Measurements from ENCODE around the gene MORC1.
"Not testable (repeated sequence)": the region's sequence is repeated elsewhere in the genome, so short reads cannot be mapped to it uniquely, and the experiment has no call there.

The MORC1 gene

DNA sequence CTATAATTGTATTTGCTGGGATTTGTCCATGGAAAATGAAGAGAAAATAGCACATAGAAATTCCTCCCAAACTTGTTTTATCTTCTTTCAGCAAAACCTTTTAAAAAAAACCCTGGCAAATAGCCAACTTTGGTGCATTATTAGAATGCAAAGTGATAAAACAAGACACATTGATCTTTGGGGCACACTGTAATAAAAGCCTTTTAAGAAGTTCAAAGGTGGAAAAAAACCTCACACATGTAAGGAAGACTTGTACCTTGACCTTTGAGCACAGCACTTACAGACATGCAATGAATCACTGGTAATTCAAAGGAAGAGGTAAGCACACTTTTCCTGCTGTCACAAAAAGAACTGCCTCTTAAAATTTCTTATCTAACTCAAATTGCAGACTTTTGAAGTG lies 8.0 kb upstream of the MORC1 start:
- H3K27me3 Mint-ChIP-seq: no peaks in the 10 kb centered on the region
- DNase-seq: no peak
- no peak overlapping the region for H3K27ac Mint-ChIP-seq
- peaks cover 2% of the 10 kb centered on the region for H3K9me3 Mint-ChIP-seq
- H3K4me1 Mint-ChIP-seq (ENCODE audit: low read depth): no peaks in the 10 kb centered on the region
- H3K36me3 Mint-ChIP-seq (ENCODE audit: low read depth): no peaks in the 10 kb centered on the region
- H3K4me3 Mint-ChIP-seq: no peak overlapping the region

- no peak for DNase-seq
- Mint-ChIP-seq H3K36me3 (ENCODE audit: low read depth) (no peaks in the 10 kb centered on the region), H3K27ac (no peak overlapping the region), H3K4me1 (ENCODE audit: low read depth) (no peaks in the 10 kb centered on the region), H3K27me3 (peaks cover 2% of the 10 kb centered on the region), H3K4me3 (no peak overlapping the region), H3K9me3 (no peaks in the 10 kb centered on the region)
Observed at GRCh38 chr3:109122690-109123089, 4.8 kb upstream of the MORC1 start.

- DNase-seq: no peak
- no peaks in the 10 kb centered on the region for H3K9me3 Mint-ChIP-seq
- no peak overlapping the region for H3K4me3 Mint-ChIP-seq
- peaks cover 2% of the 10 kb centered on the region for H3K27me3 Mint-ChIP-seq
- no peaks in the 10 kb centered on the region for H3K36me3 Mint-ChIP-seq (ENCODE audit: low read depth)
- no peaks in the 10 kb centered on the region for H3K4me1 Mint-ChIP-seq (ENCODE audit: low read depth)
- no peak overlapping the region for H3K27ac Mint-ChIP-seq
Observed at GRCh38 chr3:109118584-109118983, 650 bp upstream of the MORC1 start.

GRCh38 chr3:109116031-109116430 lies 1.9 kb downstream of the MORC1 start:
- H3K4me1 Mint-ChIP-seq (ENCODE audit: low read depth): no peaks in the 10 kb centered on the region
- H3K36me3 Mint-ChIP-seq (ENCODE audit: low read depth): no peaks in the 10 kb centered on the region
- peaks cover 2% of the 10 kb centered on the region for H3K27me3 Mint-ChIP-seq
- H3K27ac Mint-ChIP-seq: no peak overlapping the region
- no peaks in the 10 kb centered on the region for H3K9me3 Mint-ChIP-seq
- no peak overlapping the region for H3K4me3 Mint-ChIP-seq
- no peak for DNase-seq

- no peak overlapping the region for H3K4me3 Mint-ChIP-seq
- H3K36me3 Mint-ChIP-seq (ENCODE audit: low read depth): no peaks in the 10 kb centered on the region
- H3K27me3 Mint-ChIP-seq: peaks cover 2% of the 10 kb centered on the region
- no peak for DNase-seq
- no peak overlapping the region for H3K27ac Mint-ChIP-seq
- H3K9me3 Mint-ChIP-seq: no peaks in the 10 kb centered on the region
- no peaks in the 10 kb centered on the region for H3K4me1 Mint-ChIP-seq (ENCODE audit: low read depth)
Observed at GRCh38 chr3:109115451-109115850, 2.5 kb downstream of the MORC1 start.

DNA sequence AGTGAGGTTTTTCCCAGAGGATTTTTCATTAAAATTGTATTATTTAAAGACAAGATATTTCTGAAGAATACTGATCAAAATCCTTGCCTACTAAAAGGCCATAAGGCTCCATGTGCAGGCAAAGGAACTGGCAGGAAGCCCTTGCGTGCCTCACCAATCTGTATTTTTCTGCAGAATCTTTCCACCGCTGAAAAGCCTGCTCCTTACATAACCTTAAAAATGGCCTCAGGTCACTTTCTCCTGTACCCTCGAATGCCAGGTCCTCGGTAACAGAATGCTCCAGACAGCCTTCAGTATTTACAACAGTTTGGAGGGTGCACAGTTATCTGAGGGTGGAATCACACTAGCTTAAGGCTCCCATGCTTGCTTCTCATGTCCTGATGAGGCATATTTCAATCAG lies 3.2 kb downstream of the MORC1 start:
- H3K27ac Mint-ChIP-seq: no peak overlapping the region
- peaks cover 2% of the 10 kb centered on the region for H3K27me3 Mint-ChIP-seq
- H3K4me3 Mint-ChIP-seq: no peak overlapping the region
- no peaks in the 10 kb centered on the region for H3K36me3 Mint-ChIP-seq (ENCODE audit: low read depth)
- H3K4me1 Mint-ChIP-seq (ENCODE audit: low read depth): no peaks in the 10 kb centered on the region
- no peak for DNase-seq
- no peaks in the 10 kb centered on the region for H3K9me3 Mint-ChIP-seq

- Mint-ChIP-seq H3K4me1 (ENCODE audit: low read depth) (no peaks in the 10 kb centered on the region), H3K27ac (no peak overlapping the region), H3K9me3 (no peaks in the 10 kb centered on the region), H3K27me3 (peaks cover 1% of the 10 kb centered on the region), H3K36me3 (ENCODE audit: low read depth) (no peaks in the 10 kb centered on the region), H3K4me3 (no peak overlapping the region)
- no peak for DNase-seq
Observed at GRCh38 chr3:109112946-109113760, 4.8 kb downstream of the MORC1 start.

- DNase-seq: no peak
- H3K36me3 Mint-ChIP-seq (ENCODE audit: low read depth): no peaks in the 10 kb centered on the region
- H3K9me3 Mint-ChIP-seq: no peaks in the 10 kb centered on the region
- H3K4me1 Mint-ChIP-seq (ENCODE audit: low read depth): no peaks in the 10 kb centered on the region
- peaks cover 8% of the 10 kb centered on the region for H3K27me3 Mint-ChIP-seq
- H3K4me3 Mint-ChIP-seq: no peak overlapping the region
- no peak overlapping the region for H3K27ac Mint-ChIP-seq
Observed at GRCh38 chr3:109109574-109109973, 8.4 kb downstream of the MORC1 start.

GRCh38 chr3:109098079-109098644 lies 19.8 kb downstream of the MORC1 start:
- Mint-ChIP-seq H3K27me3 (no peaks in the 10 kb centered on the region), H3K4me3 (no peak overlapping the region), H3K9me3 (no peaks in the 10 kb centered on the region), H3K27ac (no peak overlapping the region), H3K4me1 (ENCODE audit: low read depth) (no peaks in the 10 kb centered on the region), H3K36me3 (ENCODE audit: low read depth) (no peaks in the 10 kb centered on the region)
- no peak for DNase-seq

DNA sequence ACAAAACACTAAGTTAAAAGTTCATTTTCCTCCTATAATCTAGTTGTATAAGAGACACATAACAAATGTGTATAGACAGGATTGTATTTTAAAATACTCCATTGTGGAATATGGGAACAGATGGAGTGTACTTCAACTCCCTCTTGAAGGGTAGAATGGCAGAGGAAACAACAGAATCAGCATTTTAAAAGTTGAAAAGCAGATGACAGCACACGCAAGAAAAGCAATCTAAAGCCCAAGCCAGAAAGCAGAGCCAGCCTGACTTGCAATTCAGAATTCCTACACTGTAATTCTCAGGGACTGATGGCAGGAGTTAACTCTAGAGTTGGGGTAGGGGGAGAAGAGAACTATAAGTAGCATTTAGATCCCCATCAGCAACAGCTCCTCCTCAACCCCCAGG lies 22.8 kb downstream of the MORC1 start:
- peaks cover 7% of the 10 kb centered on the region for H3K27me3 Mint-ChIP-seq
- no peaks in the 10 kb centered on the region for H3K36me3 Mint-ChIP-seq (ENCODE audit: low read depth)
- no peak overlapping the region for H3K27ac Mint-ChIP-seq
- no peaks in the 10 kb centered on the region for H3K4me1 Mint-ChIP-seq (ENCODE audit: low read depth)
- H3K9me3 Mint-ChIP-seq: no peaks in the 10 kb centered on the region
- H3K4me3 Mint-ChIP-seq: no peak overlapping the region
- no peak for DNase-seq

DNA sequence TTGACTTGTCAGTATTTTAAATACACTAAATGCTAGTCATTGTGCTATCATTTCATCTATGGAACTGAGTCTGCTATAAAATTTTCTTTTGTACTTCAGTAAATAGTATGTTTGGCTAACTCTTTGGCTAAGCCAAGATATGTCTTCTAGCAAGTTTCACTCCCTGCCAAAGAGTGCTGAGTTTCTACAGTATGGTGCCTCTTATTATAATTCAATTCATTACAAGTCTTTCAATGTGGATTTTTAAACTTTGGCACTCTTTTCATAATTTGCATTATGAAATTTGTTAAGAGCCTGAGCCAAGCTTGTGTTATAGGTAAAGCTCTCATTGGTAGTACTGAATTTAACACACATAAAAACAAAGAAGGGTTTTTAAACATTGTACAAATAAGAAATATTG lies 24.4 kb downstream of the MORC1 start:
- no peak overlapping the region for H3K27ac Mint-ChIP-seq
- no peak overlapping the region for H3K4me3 Mint-ChIP-seq
- peaks cover 6% of the 10 kb centered on the region for H3K4me1 Mint-ChIP-seq (ENCODE audit: low read depth)
- H3K27me3 Mint-ChIP-seq: peaks cover 7% of the 10 kb centered on the region
- no peak for DNase-seq
- H3K9me3 Mint-ChIP-seq: no peaks in the 10 kb centered on the region
- H3K36me3 Mint-ChIP-seq (ENCODE audit: low read depth): no peaks in the 10 kb centered on the region

DNA sequence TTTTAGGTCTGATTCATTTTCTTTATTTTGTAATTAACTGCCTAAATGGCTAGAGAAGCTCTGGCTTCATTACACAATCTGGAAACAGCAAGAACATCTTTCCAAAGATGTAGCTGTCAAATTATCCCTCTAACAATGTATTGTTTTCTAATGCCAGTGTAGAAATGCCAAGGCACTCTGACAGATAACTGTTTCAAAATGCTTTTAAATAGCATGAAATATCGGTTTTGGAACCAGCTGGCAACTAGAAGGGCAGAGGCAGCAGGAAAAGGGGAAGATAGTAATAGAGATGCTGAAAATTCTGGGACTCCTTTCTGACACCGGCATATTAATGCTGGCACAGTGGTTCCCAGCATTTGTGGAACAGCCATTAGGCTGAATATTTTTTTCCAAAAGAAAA lies 26.1 kb downstream of the MORC1 start:
- no peaks in the 10 kb centered on the region for H3K9me3 Mint-ChIP-seq
- peaks cover 7% of the 10 kb centered on the region for H3K27me3 Mint-ChIP-seq
- no peak overlapping the region for H3K27ac Mint-ChIP-seq
- no peak for DNase-seq
- H3K36me3 Mint-ChIP-seq (ENCODE audit: low read depth): no peaks in the 10 kb centered on the region
- peaks cover 6% of the 10 kb centered on the region for H3K4me1 Mint-ChIP-seq (ENCODE audit: low read depth)
- no peak overlapping the region for H3K4me3 Mint-ChIP-seq

DNA sequence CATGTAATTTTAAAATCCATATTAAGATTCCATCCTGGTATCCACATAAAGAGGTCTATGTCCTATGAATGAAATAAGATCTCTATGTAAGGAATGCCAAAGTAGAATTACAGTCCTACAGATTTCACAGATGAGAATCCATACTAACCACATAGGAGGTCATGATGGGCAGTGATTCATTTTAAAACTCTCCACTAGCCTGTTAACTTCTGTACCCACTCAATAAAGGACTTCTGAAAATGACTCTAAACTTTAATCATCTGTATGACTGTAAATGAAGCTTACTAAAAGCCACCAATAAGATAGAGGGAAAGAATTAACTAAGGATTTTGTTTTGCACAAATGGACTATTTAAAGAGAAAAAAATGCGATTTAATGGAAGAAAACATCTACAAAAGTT lies 28.7 kb downstream of the MORC1 start:
- peaks cover 6% of the 10 kb centered on the region for H3K4me1 Mint-ChIP-seq (ENCODE audit: low read depth)
- DNase-seq: no peak
- peak overlapping the region; percentile 16 for H3K27ac Mint-ChIP-seq
- no peak overlapping the region for H3K4me3 Mint-ChIP-seq
- no peaks in the 10 kb centered on the region for H3K9me3 Mint-ChIP-seq
- peaks cover 19% of the 10 kb centered on the region for H3K27me3 Mint-ChIP-seq
- no peaks in the 10 kb centered on the region for H3K36me3 Mint-ChIP-seq (ENCODE audit: low read depth)

- Mint-ChIP-seq H3K36me3 (ENCODE audit: low read depth) (no peaks in the 10 kb centered on the region), H3K27me3 (peaks cover 34% of the 10 kb centered on the region), H3K9me3 (no peaks in the 10 kb centered on the region), H3K4me3 (no peak overlapping the region), H3K27ac (no peak overlapping the region), H3K4me1 (ENCODE audit: low read depth) (peaks cover 4% of the 10 kb centered on the region)
- no peak for DNase-seq
Observed at GRCh38 chr3:109081746-109082510, 36.0 kb downstream of the MORC1 start.

DNA sequence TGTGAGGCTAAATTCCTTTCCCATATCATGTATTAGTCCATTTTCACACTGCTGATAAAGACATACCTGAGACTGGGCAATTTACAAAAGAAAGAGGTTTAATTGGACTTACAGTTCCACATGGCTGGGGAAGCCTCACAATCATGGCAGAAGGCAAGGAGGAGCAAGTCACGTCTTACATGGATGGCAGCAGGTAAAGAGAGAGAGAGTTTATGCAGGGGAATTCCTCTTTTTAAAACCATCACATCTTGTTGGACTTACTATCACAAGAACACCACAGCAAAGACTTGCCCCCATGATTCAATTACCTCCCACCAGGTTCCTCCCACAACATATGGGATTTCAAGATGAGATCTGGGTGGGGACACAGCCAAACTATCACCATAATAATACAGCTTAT lies 37.8 kb downstream of the MORC1 start:
- not testable (repeated sequence) for H3K27ac Mint-ChIP-seq; H3K36me3 Mint-ChIP-seq (ENCODE audit: low read depth); H3K9me3 Mint-ChIP-seq; H3K4me1 Mint-ChIP-seq (ENCODE audit: low read depth); H3K4me3 Mint-ChIP-seq; DNase-seq
- H3K27me3 Mint-ChIP-seq: peaks cover 40% of the 10 kb centered on the region

Data from activated T-cell treated with anti-CD3 and anti-CD28 coated beads, Interleukin-2, amount 50 U/mL, for 24 hours (primary cell).